RPMI8226 (cell line): ENCODE data around the gene NUP85.
A peak's percentile ranks its signal among the peaks of the same experiment; 100 is the strongest.
"Not testable (repeated sequence)": the region's sequence is repeated elsewhere in the genome, so short reads cannot be mapped to it uniquely, and the experiment has no call there.

ENCODE experiments used
- DNase-seq: peaks from one replicate; pipeline ENCODE4 v3.0.0-alpha.2; 2015

The NUP85 gene

DNA sequence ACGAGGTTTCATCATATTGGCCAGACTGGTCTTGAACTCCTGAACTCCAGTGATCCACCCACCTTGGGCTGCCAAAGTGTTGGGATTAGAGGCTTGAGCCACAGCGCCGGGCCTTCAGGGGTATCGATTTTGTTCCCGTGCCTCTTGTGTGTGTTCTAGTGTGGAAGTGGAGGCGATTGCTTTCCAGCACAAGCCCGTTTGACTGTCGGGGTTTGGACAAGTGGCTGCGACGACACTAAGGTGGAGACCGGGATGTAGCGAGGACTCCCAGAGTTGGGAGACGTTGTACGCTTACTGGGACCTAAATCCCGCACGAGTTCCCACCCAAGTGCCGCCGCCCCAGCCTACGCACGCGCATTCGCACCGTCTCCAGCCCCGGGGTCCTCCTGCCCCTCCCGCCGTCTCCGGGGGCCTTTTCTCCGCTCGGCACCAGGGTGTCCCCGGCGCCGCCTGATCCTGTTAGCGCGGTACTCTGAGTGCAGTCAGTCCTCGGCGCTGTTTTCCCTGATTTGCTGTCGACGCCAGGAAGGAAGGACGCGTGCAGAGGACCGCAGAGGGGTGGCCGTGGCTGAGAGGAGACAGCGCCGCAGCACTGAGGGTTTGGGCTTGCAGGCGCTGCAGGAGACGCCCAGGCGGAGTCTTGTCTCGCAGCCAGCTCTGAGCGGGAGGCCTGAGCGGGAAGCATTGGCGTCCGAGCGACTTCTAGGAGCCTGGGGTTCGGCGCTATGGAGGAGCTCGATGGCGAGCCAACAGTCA lies at the start of gene NUP85:
TSS of gene NUP85 (plus strand) at position 643 of the 756 bp plus-strand sequence. CDS start at position 726, 83 bp downstream.
- DNase-seq = peak; percentile 93

DNA sequence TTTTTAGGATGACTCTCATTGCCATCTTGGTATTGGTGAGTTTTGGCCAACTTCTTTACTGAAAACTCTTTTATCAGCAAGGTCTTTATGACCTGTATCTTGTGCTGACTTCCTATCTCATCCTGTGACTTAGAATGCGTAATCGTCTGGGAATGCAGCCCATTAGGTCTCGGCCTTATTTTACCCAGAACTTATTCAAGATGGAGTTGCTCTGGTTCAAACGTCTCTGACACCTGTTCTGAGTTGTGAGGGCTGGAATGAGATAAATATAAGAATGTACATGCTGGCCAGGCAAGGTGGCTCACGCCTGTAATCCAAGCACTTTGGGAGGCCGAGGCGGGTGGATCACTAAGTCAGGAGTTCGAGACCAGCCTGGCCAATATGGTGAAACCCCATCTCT lies 47.0 kb upstream of the NUP85 start:
- DNase-seq = not testable (repeated sequence)

DNA sequence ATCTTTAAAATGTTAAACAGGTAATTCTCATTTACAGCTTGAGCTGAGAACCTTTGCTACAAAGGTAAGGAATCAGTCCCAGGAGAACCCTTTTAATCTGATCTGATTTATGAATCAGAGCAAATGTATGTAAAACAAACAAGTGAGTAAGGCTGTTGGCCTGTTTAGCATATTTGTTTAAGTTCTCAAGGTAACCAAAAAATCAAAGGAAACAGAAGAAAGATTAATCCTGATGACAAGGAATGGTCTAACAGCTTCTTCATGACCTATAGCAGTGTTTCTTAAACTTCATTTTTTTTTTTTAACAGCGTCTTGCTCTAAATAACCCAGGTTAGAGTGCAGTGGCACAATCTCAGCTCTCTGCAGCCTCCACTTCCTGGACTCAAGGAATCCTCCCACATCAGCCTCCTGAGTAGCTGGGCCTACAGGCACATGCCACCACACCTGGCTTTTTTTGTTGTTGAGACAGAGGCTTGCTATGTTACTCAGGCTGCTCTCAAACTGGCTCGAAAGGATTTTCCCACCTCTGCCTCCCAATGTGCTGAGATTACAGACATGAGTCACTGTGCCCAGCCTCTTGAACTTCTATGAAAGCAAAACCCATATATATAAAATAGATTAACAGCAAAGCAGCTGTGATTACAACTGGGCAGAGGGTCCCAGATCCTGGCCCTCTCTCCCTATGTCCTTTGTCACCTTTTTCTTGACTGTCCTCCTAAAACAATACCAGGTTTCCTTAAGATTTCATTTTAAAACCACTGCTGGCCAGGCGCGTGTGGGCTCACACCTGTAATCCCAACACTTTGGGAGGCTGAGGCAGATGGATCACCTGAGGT lies 46.1 kb upstream of the NUP85 start:
- no peak for DNase-seq

DNA sequence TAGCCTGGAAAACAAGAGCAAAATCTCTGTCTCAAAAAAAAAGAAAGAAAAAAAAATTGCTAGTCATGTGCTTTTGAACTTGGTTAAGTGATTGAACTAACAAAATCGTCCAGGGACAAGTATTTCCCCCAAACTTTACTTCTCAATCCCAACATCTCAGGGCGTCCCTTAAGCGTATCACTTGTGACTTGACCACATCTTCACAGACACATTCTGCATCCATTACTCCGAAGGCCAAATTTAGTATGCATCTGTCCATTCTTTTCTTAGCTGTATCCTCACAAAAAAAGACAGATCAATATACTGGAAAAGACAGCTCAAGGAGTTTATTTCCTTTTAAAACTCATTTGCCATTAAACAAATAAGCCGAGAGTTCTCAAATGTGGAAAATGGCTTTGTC lies 45.3 kb upstream of the NUP85 start:
- DNase-seq = no peak

GRCh38 chr17:75163074-75163473 lies 42.4 kb upstream of the NUP85 start:
- no peak for DNase-seq

GRCh38 chr17:75164606-75165005 lies 40.9 kb upstream of the NUP85 start:
- not testable (repeated sequence) for DNase-seq

DNA sequence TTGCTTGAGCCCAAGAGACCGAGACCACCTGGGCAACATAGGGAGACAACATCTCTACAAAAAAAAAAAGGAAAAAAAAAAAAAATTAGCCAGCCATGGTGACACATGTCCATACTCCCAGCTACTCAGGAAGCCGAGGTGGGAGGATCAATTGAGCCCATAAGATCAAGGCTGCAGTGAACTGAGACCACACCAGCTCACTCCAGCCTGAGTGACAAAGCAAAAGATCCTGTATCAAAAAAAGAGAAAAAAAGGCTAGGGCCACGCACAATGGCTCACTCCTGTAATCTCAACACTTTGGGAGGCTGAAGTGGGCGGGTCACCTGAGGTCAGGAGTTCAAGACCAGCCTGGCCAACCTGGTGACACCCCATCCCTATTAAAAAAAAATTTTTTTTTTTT lies 36.5 kb upstream of the NUP85 start:
- no peak for DNase-seq

DNA sequence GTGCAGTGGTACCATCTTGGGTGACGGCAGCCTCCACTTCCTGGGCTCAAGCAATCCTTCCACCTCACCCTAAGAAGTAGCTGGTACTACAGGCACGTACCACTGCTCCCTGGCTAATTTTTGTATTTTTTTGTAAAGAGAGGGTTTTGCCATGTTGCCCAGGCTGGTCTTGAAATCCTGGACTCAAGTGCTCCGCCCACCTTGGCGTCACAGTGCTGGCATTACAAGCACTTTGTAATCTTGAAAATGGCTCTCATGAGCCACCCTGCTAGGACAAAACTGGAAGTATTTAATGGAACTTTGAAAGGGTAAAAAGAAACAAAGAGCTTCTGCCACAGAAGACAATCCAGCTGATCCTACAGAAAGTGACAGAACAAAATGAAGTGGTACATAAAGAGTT lies 32.0 kb upstream of the NUP85 start:
- DNase-seq = no peak

GRCh38 chr17:75174996-75175395 lies 30.5 kb upstream of the NUP85 start:
- DNase-seq = no peak

GRCh38 chr17:75176625-75177024 lies 28.9 kb upstream of the NUP85 start:
- DNase-seq = no peak

DNA sequence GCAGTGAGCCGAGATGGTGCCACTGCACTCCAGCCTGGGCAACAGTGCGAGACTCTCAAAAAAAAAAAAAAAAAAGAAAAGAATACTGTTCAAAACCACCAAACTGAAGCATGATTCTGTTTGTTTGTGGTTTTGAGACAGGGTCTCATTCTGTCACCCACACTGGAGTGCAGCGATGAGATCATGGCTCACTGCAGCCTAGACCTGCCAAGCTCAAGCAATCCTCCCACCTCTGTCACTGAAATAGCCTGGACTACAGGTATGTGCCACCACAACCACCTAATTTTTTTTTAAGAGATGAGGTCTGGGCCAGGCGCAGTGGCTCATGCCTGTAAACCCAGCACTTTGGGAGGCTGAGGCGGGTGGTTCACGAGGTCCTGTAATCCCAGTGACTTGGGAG lies 27.0 kb upstream of the NUP85 start:
- no peak for DNase-seq

DNA sequence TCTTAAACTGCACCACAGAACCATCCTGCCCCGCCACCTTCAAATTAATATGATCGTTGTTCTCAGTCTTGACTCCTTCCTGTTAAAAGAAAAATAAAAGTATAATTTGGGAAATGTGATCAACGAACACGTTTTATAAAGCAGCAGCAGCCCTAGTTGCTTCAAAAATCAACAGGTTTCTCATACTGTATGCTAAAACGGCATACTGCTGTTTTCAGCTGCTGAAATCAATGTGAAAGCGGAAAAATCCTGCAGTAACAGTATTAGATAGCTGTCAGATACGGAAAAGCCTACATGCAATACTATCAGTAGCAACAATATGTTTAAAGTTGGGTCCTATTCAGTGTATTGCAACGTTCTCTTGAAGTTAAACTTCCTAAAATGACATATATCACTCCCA lies 24.4 kb upstream of the NUP85 start:
- no peak for DNase-seq

- DNase-seq = peak; percentile 53
Measured at GRCh38 chr17:75181608-75182318, 23.7 kb upstream of the NUP85 start.

DNA sequence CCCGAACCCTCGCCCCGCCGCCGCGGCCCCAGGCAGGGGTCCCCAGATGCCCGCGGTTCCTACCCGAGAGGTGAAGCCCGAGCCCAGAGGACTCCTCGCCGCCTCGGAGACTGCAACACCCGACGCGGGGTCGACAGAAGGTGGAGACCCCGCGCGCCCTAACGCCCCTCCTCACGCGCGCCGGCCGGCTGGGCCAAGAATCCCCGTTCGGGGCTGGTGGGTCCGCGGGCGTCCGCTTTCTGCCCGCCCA lies 23.2 kb upstream of the NUP85 start:
- no peak for DNase-seq

GRCh38 chr17:75182569-75183436 lies 22.7 kb upstream of the NUP85 start, which contains the start of gene SUMO2:
SUMO2 (minus strand) TSS chr17:75182959; CDS start chr17:75182834, 125 bp downstream.
- DNase-seq = peak; percentile 97

- no peak for DNase-seq
Measured at GRCh38 chr17:75183999-75184884, 21.2 kb upstream of the NUP85 start.

DNA sequence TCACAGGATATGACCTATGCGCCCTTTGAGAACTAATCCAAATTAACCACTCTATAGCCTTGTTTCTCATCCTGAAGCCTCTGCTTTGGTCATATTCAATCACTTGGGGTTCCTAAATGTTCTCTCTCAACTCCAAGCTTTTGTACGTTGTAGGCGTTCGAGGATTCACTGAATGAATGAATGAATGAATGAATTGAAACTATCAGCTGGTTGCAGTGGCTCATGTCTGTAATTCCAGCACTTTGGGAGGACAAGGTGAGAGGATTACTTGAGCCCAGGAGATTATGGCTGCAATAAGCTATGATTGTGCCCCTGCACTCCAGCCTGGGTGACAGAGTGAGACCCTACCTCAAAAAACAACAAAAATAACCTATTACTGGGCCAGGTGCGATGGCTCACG lies 16.9 kb upstream of the NUP85 start:
- DNase-seq = no peak

DNA sequence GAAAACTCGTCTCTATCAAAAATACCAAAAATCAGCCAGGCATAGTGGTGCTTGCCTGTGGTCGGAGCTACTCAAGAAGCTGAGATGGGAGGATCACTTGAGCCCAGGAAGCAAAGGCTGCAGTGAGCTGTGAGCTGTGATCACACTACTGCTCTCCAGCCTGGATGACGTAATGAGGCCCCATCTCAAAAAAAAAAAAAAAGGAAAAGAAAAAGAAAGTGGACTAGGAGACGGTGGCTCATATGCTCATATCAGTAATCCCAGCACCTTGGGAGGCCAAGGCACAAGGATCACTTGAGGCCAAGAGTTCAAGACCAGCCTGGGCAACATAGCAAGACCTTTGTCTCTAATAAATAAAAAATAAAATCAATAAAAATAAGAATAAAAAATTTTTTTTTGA lies 13.9 kb upstream of the NUP85 start:
- DNase-seq = no peak

DNA sequence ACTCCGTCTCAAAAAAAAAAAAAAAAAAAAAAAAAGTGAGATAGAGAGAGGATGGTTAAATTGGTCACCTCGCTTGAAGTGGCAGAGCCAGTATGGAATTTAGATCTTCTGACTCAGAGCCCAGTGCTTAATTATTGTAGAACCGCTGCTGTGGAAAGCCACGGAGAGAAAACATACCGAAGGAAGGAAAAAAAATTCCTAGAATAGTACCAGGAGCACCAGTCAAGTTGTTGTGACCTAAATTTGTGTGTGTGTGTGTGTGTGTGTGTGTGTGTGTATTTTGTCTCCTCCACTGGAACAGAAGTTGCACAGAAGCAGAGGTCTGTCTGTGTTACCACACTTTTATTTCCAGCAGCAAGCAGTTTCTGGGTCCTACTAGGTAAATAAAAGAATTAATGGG lies 10.6 kb upstream of the NUP85 start:
- DNase-seq = no peak

DNA sequence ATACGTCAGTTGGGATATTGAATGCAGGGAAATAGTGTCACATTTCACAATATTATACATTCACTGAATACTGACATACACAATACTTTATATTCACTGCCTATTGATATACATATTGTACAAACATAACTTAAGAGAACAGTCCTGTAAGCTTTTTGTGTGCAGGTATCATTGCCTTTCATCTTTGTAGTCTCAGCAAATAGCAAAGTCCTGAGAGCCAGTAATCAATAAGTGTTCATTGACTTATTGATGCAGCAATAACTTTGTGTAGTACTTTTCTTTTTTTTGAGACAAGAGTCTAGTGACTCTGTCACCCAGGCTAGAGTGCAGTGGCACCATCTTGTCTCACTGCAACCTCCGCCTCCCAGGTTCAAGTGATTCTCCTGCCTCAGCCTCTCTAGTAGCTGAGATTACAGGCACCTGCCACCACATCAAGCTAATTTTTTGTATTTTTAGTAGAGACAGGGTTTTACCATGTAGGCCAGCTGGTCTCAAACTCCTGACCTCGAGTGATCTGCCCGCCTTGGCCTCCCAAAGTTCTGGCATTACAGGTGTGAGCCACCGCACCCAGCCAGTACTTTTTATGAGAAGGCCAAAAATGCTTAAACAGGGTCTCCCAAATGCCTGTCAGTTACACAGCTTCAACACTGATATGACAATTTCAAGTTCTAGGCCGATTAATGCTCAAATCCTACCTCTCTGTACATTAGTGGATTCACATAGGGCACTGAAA lies 5.4 kb upstream of the NUP85 start:
- DNase-seq = no peak

DNA sequence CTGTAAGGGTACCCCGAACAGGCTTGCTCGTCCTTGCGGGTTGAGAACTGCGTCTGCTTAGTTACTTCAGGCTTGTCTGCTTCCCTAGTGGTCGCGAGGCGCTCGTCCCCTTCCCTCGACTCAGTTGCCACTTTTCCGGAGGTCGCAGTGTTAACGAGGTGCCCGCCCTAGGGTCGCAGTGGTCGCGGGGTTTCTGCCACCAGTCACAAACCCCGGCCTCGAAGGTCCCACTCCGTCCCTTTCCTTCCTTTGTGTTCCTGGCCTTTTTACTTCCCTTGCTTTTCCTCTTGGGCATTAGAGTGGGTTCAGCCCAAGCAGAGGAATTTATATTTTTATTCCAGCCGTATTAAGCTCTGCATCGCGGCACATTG lies 299 bp downstream of the NUP85 start:
- DNase-seq = no peak
